IMR-90 (cell line): ENCODE results near the gene FBXO4. TPM values are rescaled to one million over a fixed set of nuclear protein-coding genes. Genes with fewer than 3 reads are reported as not detected.

Experiments used
- ATAC-seq: fragments of 200-7000 bp; cut with Tn5 transposase; 2 replicates; pipeline ENCODE4 v1.9.1; 2020; ENCODE audit warnings: low read depth, mild to moderate bottlenecking, moderate library complexity
- BruUV-seq: library from RNA; stranded (reverse); fragments of 400-500 nt; replicated peaks from 2 replicates; lab custom pipeline; 2021; lab: Mats Ljungman, UMichigan
- CTCF ChIA-PET: fragments of 300-600 bp; formaldehyde crosslinking; extraction: SDS; loops from one replicate; lab custom pipeline; 2021; ENCODE audit warnings: antibody characterized with exemption; lab: Yijun Ruan, JAX
- POLR2A ChIA-PET: fragments of 300-600 bp; sonication (Branson Sonifier 250); formaldehyde crosslinking; loops from one replicate; lab custom pipeline; 2022; ENCODE audit warnings: antibody characterized with exemption; ENCODE audit not compliant: unreplicated experiment; lab: Charles Lee
- DNase-seq: peaks from one replicate; pipeline ENCODE4 v3.0.0; 2013
- H2AFZ ChIP-seq: replicated peaks from 2 replicates; pipeline ENCODE3; 2013; ENCODE audit warnings: low read length, mild to moderate bottlenecking; ENCODE audit not compliant: poor library complexity
- H2AK5ac ChIP-seq: 2 replicates; pipeline ENCODE4 v1.6.1; 2013; ENCODE audit warnings: low read depth, low read length, inconsistent platforms
- H2AK9ac ChIP-seq: replicated peaks from 2 replicates; pipeline ENCODE3; 2013; ENCODE audit warnings: mild to moderate bottlenecking, low read depth, low read length, moderate library complexity; ENCODE audit not compliant: poor library complexity
- H2BK120ac ChIP-seq: 2 replicates; pipeline ENCODE4 v1.6.1; 2013; ENCODE audit warnings: low read depth, low read length, inconsistent platforms
- H2BK15ac ChIP-seq: 3 replicates; pipeline ENCODE4 v1.6.1; 2013; ENCODE audit warnings: low read depth, low read length, inconsistent platforms
- H2BK20ac ChIP-seq: 2 replicates; pipeline ENCODE4 v1.6.1; 2013; ENCODE audit warnings: low read depth, mild to moderate bottlenecking, inconsistent platforms, low read length, moderate library complexity
- H2BK5ac ChIP-seq: 2 replicates; pipeline ENCODE4 v1.6.1; 2013; ENCODE audit warnings: mild to moderate bottlenecking, low read depth, low read length, inconsistent platforms; ENCODE audit not compliant: poor library complexity, severe bottlenecking
- H3K14ac ChIP-seq: replicated peaks from 2 replicates; pipeline ENCODE4 v1.6.1; 2013; ENCODE audit warnings: low read depth, low read length, inconsistent platforms
- H3K18ac ChIP-seq: 2 replicates; pipeline ENCODE4 v1.6.1; 2013; ENCODE audit warnings: low read depth, low read length, control low read depth
- H3K23ac ChIP-seq: 2 replicates; pipeline ENCODE4 v1.6.1; 2013; ENCODE audit warnings: low read depth, low read length, inconsistent platforms
- H3K27ac ChIP-seq: 2 replicates; pipeline ENCODE4 v1.5.1; 2013; ENCODE audit warnings: mild to moderate bottlenecking, control low read depth, low read length; ENCODE audit not compliant: insufficient read depth
- H3K27me3 ChIP-seq: 2 replicates; pipeline ENCODE4 v1.6.1; 2013; ENCODE audit warnings: low read length; ENCODE audit not compliant: control insufficient read depth, insufficient read depth
- H3K36me3 ChIP-seq: 2 replicates; pipeline ENCODE4 v1.6.1; 2013; ENCODE audit warnings: low read length, mixed read lengths; ENCODE audit not compliant: control insufficient read depth, insufficient read depth
- H3K4ac ChIP-seq: 2 replicates; pipeline ENCODE4 v1.6.1; 2013; ENCODE audit warnings: low read depth, low read length, inconsistent platforms
- H3K4me1 ChIP-seq: 2 replicates; pipeline ENCODE4 v1.6.1; 2013; ENCODE audit warnings: low read length, mixed read lengths; ENCODE audit not compliant: control insufficient read depth, insufficient read depth
- H3K4me2 ChIP-seq: 2 replicates; pipeline ENCODE4 v1.6.1; 2013; ENCODE audit warnings: low read depth, mild to moderate bottlenecking, control low read depth, low read length, moderate library complexity
- H3K4me3 ChIP-seq: 2 replicates; pipeline ENCODE4 v1.5.1; 2013; ENCODE audit warnings: low read depth, mild to moderate bottlenecking, control low read depth, low read length, moderate library complexity; ENCODE audit not compliant: insufficient read depth
- H3K56ac ChIP-seq: 2 replicates; pipeline ENCODE4 v1.6.1; 2013; ENCODE audit warnings: low read length, inconsistent platforms; ENCODE audit not compliant: insufficient read depth; ENCODE audit errors: extremely low read depth
- H3K79me1 ChIP-seq, 2 experiments: 2 replicates each; pipeline ENCODE4 v1.6.1; 2013; ENCODE audit warnings: low read length in 2 of 2, inconsistent platforms in 1 of 2, low read depth in 1 of 2
- H3K9ac ChIP-seq: 2 replicates; pipeline ENCODE4 v1.6.1; 2013; ENCODE audit warnings: low read depth, low read length, control low read depth
- H3K9me1 ChIP-seq: 2 replicates; pipeline ENCODE4 v1.6.1; 2013; ENCODE audit warnings: low read length, inconsistent platforms; ENCODE audit not compliant: insufficient read depth
- H3K9me3 ChIP-seq: 2 replicates; pipeline ENCODE4 v1.6.1; 2013; ENCODE audit warnings: low read length; ENCODE audit not compliant: control insufficient read depth, insufficient read depth
- H4K20me1 ChIP-seq: 2 replicates; pipeline ENCODE4 v1.6.1; 2013; ENCODE audit warnings: low read length, inconsistent platforms; ENCODE audit not compliant: insufficient read depth
- H4K5ac ChIP-seq: 2 replicates; pipeline ENCODE4 v1.6.1; 2013; ENCODE audit warnings: mild to moderate bottlenecking, low read depth, low read length, control low read depth
- H4K8ac ChIP-seq, 2 experiments: 2 replicates each; pipeline ENCODE4 v1.6.1; 2013; ENCODE audit warnings: low read depth in 2 of 2, low read length in 2 of 2, control low read depth in 1 of 2, inconsistent platforms in 1 of 2
- H4K91ac ChIP-seq: 2 replicates; pipeline ENCODE4 v1.6.1; 2013; ENCODE audit warnings: low read depth, low read length, inconsistent platforms; ENCODE audit not compliant: insufficient read depth
- BHLHE40 ChIP-seq: fragments of 150-350 bp; IDR thresholded peaks from 2 replicates; pipeline ENCODE4 v1.6.1; 2016; ENCODE audit warnings: mild to moderate bottlenecking, low read depth, low read length
- CHD1 ChIP-seq: IDR thresholded peaks from 2 replicates; pipeline ENCODE4 v1.6.1; 2012; ENCODE audit warnings: low read depth, low read length, improper control_type of control experiment
- FOS ChIP-seq: fragments of 150-350 bp; IDR thresholded peaks from 2 replicates; pipeline ENCODE4 v1.6.1; 2016; ENCODE audit warnings: low read depth, low read length
- MAFK ChIP-seq: IDR thresholded peaks from 2 replicates; pipeline ENCODE4 v1.6.1; 2012; ENCODE audit warnings: low read depth, low read length, improper control_type of control experiment
- POLR2A ChIP-seq: IDR thresholded peaks from 2 replicates; pipeline ENCODE4 v1.6.1; 2012; ENCODE audit warnings: mild to moderate bottlenecking, low read depth, low read length
- RFX5 ChIP-seq: IDR thresholded peaks from 2 replicates; pipeline ENCODE4 v1.8.0; 2012; ENCODE audit warnings: low read depth, mild to moderate bottlenecking, low read length, moderate library complexity
- dilution Hi-C: fragments of 300-500 bp; cut with HindIII; formaldehyde crosslinking; loops from one replicate; pipeline ENCODE4 v1.14.3; 2018; ENCODE audit warnings: low sequenced_read_pairs; ENCODE audit not compliant: unreplicated experiment
- in situ Hi-C: fragments of 300-500 bp; cut with MboI; formaldehyde crosslinking; loops from 3 replicates; pipeline ENCODE4 v1.14.3; 2019; ENCODE audit warnings: low sequenced_read_pairs, inconsistent platforms, mixed read lengths
- intact Hi-C: fragments of 100-400 bp; cut with micrococcal nuclease; formaldehyde crosslinking; loops from 2 replicates; pipeline ENCODE4 v1.10.0; 2022
- polyA plus RNA-seq, 3 experiments: library from polyadenylated mRNA; depleted of rRNA; stranded (reverse); fragments of >200 nt; gene quantifications; 2 replicates each; pipeline ENCODE4 v1.2.3, GENCODE V29; 2012; ENCODE audit warnings: low replicate concordance in 1 of 3
- total RNA-seq: library from RNA; depleted of rRNA; stranded (reverse); fragments of >200 nt; gene quantifications from 2 replicates; pipeline ENCODE4 v1.2.3, GENCODE V29; 2012
- TF ChIP-seq, protein P1 (sequence below): conservative IDR thresholded peaks from 2 replicates; pipeline ENCODE4 v1.5.1; 2012; ENCODE audit warnings: mild to moderate bottlenecking, low read depth, low read length, improper control_type of control experiment

The FBXO4 gene
- total and polyA plus RNA-seq, 2 of the 4 experiments (the other 2 are of a cell fraction): 3.5 to 4.1 TPM

- DNase-seq (no peak), ATAC-seq (no peak)
- in situ Hi-C loops: no loop called here
- Histone ChIP-seq H3K4me2 (no peak overlapping the region), H4K20me1 (no peaks in the 10 kb centered on the region), H2BK120ac (no peak overlapping the region), H3K9me1 (no peaks in the 10 kb centered on the region), H2AFZ (no peak overlapping the region), H3K36me3 (no peaks in the 10 kb centered on the region), H4K5ac (no peak overlapping the region), H3K27me3 (peaks cover 2% of the 10 kb centered on the region; the same call in 1 of the 2 replicates), H2AK5ac (no peak overlapping the region), H3K4ac (no peak overlapping the region), H3K23ac (no peak overlapping the region), H3K14ac (no peak overlapping the region), H3K27ac (no peak overlapping the region), H2BK15ac (no peak overlapping the region), H3K9ac (no peak overlapping the region), H3K9me3 (no peaks in the 10 kb centered on the region), H3K4me3 (no peak overlapping the region), H2BK5ac (no peak overlapping the region), H3K4me1 (no peaks in the 10 kb centered on the region), H3K56ac (no peak overlapping the region), H4K8ac (no peak overlapping the region), H4K91ac (no peak overlapping the region), H2BK20ac (no peak overlapping the region), H2AK9ac (no peak overlapping the region), H3K79me1 (no peaks in the 10 kb centered on the region), H3K18ac (no peak overlapping the region)
- intact Hi-C loops: no loop called here
- TF ChIP-seq POLR2A: no peak
- TF ChIP-seq MAFK: no peak
- TF ChIP-seq FOS: no peak
- TF ChIP-seq CHD1: no peak
- no peak for TF ChIP-seq BHLHE40
- TF ChIP-seq, protein P1, sequence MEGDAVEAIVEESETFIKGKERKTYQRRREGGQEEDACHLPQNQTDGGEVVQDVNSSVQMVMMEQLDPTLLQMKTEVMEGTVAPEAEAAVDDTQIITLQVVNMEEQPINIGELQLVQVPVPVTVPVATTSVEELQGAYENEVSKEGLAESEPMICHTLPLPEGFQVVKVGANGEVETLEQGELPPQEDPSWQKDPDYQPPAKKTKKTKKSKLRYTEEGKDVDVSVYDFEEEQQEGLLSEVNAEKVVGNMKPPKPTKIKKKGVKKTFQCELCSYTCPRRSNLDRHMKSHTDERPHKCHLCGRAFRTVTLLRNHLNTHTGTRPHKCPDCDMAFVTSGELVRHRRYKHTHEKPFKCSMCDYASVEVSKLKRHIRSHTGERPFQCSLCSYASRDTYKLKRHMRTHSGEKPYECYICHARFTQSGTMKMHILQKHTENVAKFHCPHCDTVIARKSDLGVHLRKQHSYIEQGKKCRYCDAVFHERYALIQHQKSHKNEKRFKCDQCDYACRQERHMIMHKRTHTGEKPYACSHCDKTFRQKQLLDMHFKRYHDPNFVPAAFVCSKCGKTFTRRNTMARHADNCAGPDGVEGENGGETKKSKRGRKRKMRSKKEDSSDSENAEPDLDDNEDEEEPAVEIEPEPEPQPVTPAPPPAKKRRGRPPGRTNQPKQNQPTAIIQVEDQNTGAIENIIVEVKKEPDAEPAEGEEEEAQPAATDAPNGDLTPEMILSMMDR: no peak
- TF ChIP-seq RFX5: no peak
- BruUV-seq: no TSS peak
- ChIA-PET CTCF (no interaction called here), POLR2A (no interaction called here)
- dilution Hi-C loops: no loop called here
Observed at GRCh38 chr5:41885286-41885685, 39.8 kb upstream of the FBXO4 start.
